ENCODE data around the gene NAT14. TPM values are rescaled to one million over a fixed set of nuclear protein-coding genes. Genes with fewer than 3 reads are reported as not detected.

The NAT14 gene
- total RNA-seq, 1 donor from 2014 or later, result 37.7 TPM

DNA sequence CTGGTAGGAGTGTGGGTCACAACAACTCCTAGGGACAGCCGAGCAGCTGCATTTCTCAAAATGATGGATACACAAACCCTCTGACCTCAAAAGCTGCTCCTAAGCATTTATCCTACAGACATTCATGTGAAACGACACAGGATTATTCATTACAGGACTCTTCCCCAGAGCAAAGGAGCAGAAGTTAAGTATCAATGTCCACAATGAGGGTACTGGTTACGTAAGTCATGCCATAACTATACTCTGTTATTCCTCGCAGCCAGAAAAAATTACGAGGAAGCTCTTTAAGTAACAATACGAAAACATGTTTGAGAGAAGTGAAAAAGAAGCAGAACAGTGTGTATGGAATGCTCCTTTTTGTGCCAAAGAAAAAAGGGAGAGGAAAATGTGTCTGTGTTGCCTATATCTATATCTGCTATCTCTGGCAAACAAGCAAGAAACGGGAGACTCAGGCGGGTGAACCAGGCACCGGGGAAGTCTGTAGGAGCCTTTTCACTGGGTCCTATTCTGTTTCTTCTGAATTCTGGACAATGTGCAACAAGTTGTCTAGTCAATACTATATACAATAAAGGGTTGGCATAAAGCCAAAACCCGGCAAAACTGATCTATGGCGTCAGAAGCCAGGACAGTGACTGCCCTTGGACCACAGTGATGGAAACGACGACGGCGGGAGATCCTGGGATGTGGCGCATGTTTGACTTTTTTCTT lies 24.9 kb upstream of the NAT14 start:
- TF ChIP-seq, protein P1, sequence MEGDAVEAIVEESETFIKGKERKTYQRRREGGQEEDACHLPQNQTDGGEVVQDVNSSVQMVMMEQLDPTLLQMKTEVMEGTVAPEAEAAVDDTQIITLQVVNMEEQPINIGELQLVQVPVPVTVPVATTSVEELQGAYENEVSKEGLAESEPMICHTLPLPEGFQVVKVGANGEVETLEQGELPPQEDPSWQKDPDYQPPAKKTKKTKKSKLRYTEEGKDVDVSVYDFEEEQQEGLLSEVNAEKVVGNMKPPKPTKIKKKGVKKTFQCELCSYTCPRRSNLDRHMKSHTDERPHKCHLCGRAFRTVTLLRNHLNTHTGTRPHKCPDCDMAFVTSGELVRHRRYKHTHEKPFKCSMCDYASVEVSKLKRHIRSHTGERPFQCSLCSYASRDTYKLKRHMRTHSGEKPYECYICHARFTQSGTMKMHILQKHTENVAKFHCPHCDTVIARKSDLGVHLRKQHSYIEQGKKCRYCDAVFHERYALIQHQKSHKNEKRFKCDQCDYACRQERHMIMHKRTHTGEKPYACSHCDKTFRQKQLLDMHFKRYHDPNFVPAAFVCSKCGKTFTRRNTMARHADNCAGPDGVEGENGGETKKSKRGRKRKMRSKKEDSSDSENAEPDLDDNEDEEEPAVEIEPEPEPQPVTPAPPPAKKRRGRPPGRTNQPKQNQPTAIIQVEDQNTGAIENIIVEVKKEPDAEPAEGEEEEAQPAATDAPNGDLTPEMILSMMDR (IDR thresholded peaks at IDR 0.05; ENCODE audit: unreplicated experiment), result no peak
- Mint-ChIP-seq H3K27me3 (ENCODE audit: unreplicated experiment) (peaks cover 11% of the 10 kb centered on the region), H3K4me3 (ENCODE audit: unreplicated experiment) (peak overlapping the region; percentile 90), H3K9me3 (ENCODE audit: unreplicated experiment) (no peaks in the 10 kb centered on the region), H3K4me1 (ENCODE audit: unreplicated experiment) (no peaks in the 10 kb centered on the region), H3K27ac (ENCODE audit: unreplicated experiment) (peak overlapping the region; percentile 43), H3K36me3 (ENCODE audit: low read depth, unreplicated experiment) (no peaks in the 10 kb centered on the region)
- no peak for DNase-seq (ENCODE audit: low spot score)

DNA sequence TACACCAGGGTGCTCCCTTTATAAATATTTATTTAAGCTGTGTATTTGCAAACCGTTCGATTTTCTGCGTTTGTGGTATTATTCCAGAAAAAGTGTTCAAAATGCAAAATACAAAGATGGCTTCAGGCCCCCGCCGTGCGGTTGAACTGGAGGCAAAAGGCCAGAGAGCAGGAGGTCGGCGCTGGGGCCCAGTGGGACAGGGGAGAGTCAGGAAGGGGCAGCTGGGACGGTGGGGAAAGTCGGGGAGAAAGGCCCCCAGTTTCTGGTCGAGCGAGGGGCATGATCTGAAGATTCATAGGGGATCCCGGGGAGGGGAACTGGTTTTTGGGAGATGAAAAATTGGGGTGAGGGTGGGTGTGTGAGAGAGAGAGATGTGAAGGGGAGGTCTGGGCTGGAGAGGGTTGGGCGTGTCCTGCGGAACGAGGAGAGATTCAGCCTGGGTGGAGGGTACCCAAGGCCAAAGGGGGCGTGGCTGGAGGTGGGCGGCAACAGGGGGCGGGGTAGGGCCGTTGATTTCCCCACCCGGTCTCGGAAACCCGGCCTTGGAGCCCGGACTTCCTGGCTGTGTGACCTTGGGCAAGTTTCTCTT lies 24.2 kb upstream of the NAT14 start:
- peak; percentile 60 for DNase-seq (ENCODE audit: low spot score)
- H3K4me3 Mint-ChIP-seq (ENCODE audit: unreplicated experiment), result peak overlapping the region; percentile 90
- H3K9me3 Mint-ChIP-seq (ENCODE audit: unreplicated experiment), result no peaks in the 10 kb centered on the region

DNA sequence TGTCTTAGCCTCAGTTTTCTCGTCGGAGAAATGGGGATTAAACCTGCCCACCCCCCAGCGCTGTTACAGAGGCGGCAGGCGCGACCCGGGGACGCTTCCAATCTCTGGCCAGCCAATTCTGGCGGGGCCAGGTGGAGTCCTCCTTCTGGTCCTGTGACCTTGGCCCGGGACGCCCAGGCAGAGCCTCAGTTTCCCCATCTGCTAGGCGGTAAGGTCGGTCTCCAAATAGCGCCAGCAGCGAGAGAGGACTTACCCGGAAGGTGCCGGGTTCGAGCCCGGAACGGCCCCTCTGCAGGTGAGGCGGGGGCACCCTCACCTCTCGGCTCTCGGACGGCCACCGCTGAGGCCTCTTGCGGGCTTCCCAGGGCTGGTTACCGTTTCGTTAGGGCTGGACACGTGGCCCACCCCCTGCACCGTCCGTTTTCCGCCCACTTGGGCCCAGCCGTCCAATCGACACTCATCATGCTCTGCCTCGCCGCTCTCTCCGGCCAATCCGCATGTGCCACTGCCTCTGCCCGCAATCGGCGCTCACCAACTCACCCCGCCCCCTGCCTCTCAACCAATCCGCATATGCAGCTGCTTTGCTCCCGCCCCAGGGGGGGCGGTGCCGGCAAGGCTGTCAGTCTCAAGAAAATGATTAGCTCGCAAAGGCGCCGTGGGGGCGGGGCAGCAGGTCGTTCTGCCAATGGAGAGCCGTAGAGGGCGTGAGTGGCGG lies 23.6 kb upstream of the NAT14 start, which contains the start of gene ISOC2:
Gene ISOC2, minus strand, starts transcription at position 384 of the 715 bp plus-strand sequence. CDS start 5,156 bp downstream, outside the sequence.
- peaks cover 11% of the 10 kb centered on the region for H3K27me3 Mint-ChIP-seq (ENCODE audit: unreplicated experiment)
- H3K4me1 Mint-ChIP-seq (ENCODE audit: unreplicated experiment), result no peaks in the 10 kb centered on the region
- TF ChIP-seq, protein P1 (IDR thresholded peaks at IDR 0.05; ENCODE audit: unreplicated experiment), result no peak
- H3K9me3 Mint-ChIP-seq (ENCODE audit: unreplicated experiment), result no peaks in the 10 kb centered on the region
- H3K36me3 Mint-ChIP-seq (ENCODE audit: low read depth, unreplicated experiment), result no peaks in the 10 kb centered on the region
- H3K4me3 Mint-ChIP-seq (ENCODE audit: unreplicated experiment), result peak within 1 kb of the TSS; percentile 90
- H3K27ac Mint-ChIP-seq (ENCODE audit: unreplicated experiment), result peak within 1 kb of the TSS; percentile 43
- DNase-seq (ENCODE audit: low spot score), result peak; percentile 100

More for the DNA sequence above, 24.2 kb upstream of the NAT14 start:
- Mint-ChIP-seq H3K27ac (ENCODE audit: unreplicated experiment) (peak overlapping the region; percentile 43), H3K4me1 (ENCODE audit: unreplicated experiment) (no peaks in the 10 kb centered on the region), H3K27me3 (ENCODE audit: unreplicated experiment) (peaks cover 11% of the 10 kb centered on the region), H3K36me3 (ENCODE audit: low read depth, unreplicated experiment) (no peaks in the 10 kb centered on the region)
- TF ChIP-seq, protein P1 (IDR thresholded peaks at IDR 0.05; ENCODE audit: unreplicated experiment), result no peak

GRCh38 chr19:55461974-55462626 lies 22.9 kb upstream of the NAT14 start:
- Mint-ChIP-seq H3K36me3 (ENCODE audit: low read depth, unreplicated experiment) (no peaks in the 10 kb centered on the region), H3K4me1 (ENCODE audit: unreplicated experiment) (no peaks in the 10 kb centered on the region), H3K27me3 (ENCODE audit: unreplicated experiment) (peaks cover 12% of the 10 kb centered on the region), H3K27ac (ENCODE audit: unreplicated experiment) (no peak overlapping the region), H3K4me3 (ENCODE audit: unreplicated experiment) (peak overlapping the region; percentile 90), H3K9me3 (ENCODE audit: unreplicated experiment) (no peaks in the 10 kb centered on the region)
- TF ChIP-seq, protein P1 (IDR thresholded peaks at IDR 0.05; ENCODE audit: unreplicated experiment), result no peak
- DNase-seq (ENCODE audit: low spot score), result no peak

Data from endothelial cell (in vitro differentiated cells).